ENCODE measurements around the gene CRYBG3. TPM values are rescaled to one million over a fixed set of nuclear protein-coding genes. Genes with fewer than 3 reads are reported as not detected.

The CRYBG3 gene
- total RNA-seq, 1 donor from 2014 or later = 6.0 TPM

GRCh38 chr3:97934980-97935695, 113.3 kb downstream of the CRYBG3 start:
- no peak for DNase-seq (ENCODE audit: low spot score, unreplicated experiment)
- TF ChIP-seq CTCF (IDR thresholded peaks at IDR 0.05; ENCODE audit: unreplicated experiment) = no peak
- H3K27me3 Mint-ChIP-seq = peaks cover 24% of the 10 kb centered on the region
- no peak overlapping the region for H3K27ac Mint-ChIP-seq
- H3K4me1 Mint-ChIP-seq (ENCODE audit: low read depth) = no peaks in the 10 kb centered on the region
- peaks cover 7% of the 10 kb centered on the region for H3K9me3 Mint-ChIP-seq (ENCODE audit: low read depth)
- H3K36me3 Mint-ChIP-seq (ENCODE audit: insufficient read depth) = peaks cover 6% of the 10 kb centered on the region
- H3K4me3 Mint-ChIP-seq (ENCODE audit: low read depth) = no peak overlapping the region

DNA sequence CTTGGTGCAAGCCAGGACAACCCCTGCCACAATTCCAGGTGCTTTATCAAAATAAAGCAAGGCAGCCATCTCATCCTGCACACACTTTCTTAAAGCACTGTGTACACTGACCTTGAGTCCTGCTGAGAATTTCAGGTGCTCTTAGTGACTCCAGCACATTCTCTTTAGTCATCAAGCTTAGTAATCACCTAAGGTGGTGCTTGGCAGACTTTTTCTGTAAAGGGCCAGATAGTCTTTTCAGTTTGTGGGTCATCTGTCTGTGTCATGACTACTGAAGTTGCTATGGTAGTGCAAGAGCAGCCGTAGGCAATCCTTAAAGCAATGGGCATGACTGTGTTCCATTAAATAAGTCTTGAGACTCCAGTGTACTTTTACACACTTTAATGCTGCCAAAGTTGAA, 114.0 kb downstream of the CRYBG3 start:
- Mint-ChIP-seq H3K4me3 (ENCODE audit: low read depth) (no peak overlapping the region), H3K27me3 (peaks cover 31% of the 10 kb centered on the region), H3K27ac (no peak overlapping the region), H3K4me1 (ENCODE audit: low read depth) (no peaks in the 10 kb centered on the region), H3K9me3 (ENCODE audit: low read depth) (peaks cover 2% of the 10 kb centered on the region), H3K36me3 (ENCODE audit: insufficient read depth) (peaks cover 5% of the 10 kb centered on the region)
- DNase-seq (ENCODE audit: low spot score, unreplicated experiment) = no peak
- no peak for TF ChIP-seq CTCF (IDR thresholded peaks at IDR 0.05; ENCODE audit: unreplicated experiment)

- Mint-ChIP-seq H3K27me3 (peaks cover 33% of the 10 kb centered on the region), H3K9me3 (ENCODE audit: low read depth) (no peaks in the 10 kb centered on the region), H3K36me3 (ENCODE audit: insufficient read depth) (peaks cover 2% of the 10 kb centered on the region), H3K4me3 (ENCODE audit: low read depth) (no peak overlapping the region), H3K4me1 (ENCODE audit: low read depth) (peaks cover 5% of the 10 kb centered on the region), H3K27ac (no peak overlapping the region)
- no peak for DNase-seq (ENCODE audit: low spot score, unreplicated experiment)
- no peak for TF ChIP-seq CTCF (IDR thresholded peaks at IDR 0.05; ENCODE audit: unreplicated experiment)
Observed at GRCh38 chr3:97937205-97937604, 115.4 kb downstream of the CRYBG3 start.

- peaks cover 39% of the 10 kb centered on the region for H3K27me3 Mint-ChIP-seq
- H3K9me3 Mint-ChIP-seq (ENCODE audit: low read depth) = no peaks in the 10 kb centered on the region
- no peak for DNase-seq (ENCODE audit: low spot score, unreplicated experiment)
- TF ChIP-seq CTCF (IDR thresholded peaks at IDR 0.05; ENCODE audit: unreplicated experiment) = no peak
- H3K4me3 Mint-ChIP-seq (ENCODE audit: low read depth) = no peak overlapping the region
- peaks cover 5% of the 10 kb centered on the region for H3K36me3 Mint-ChIP-seq (ENCODE audit: insufficient read depth)
- no peak overlapping the region for H3K27ac Mint-ChIP-seq
- H3K4me1 Mint-ChIP-seq (ENCODE audit: low read depth) = peaks cover 11% of the 10 kb centered on the region
Observed at GRCh38 chr3:97938444-97938843, 116.6 kb downstream of the CRYBG3 start.

- Mint-ChIP-seq H3K36me3 (ENCODE audit: insufficient read depth) (peaks cover 7% of the 10 kb centered on the region), H3K4me1 (ENCODE audit: low read depth) (peaks cover 11% of the 10 kb centered on the region), H3K4me3 (ENCODE audit: low read depth) (no peak overlapping the region), H3K9me3 (ENCODE audit: low read depth) (no peaks in the 10 kb centered on the region), H3K27me3 (peaks cover 40% of the 10 kb centered on the region), H3K27ac (no peak overlapping the region)
- no peak for TF ChIP-seq CTCF (IDR thresholded peaks at IDR 0.05; ENCODE audit: unreplicated experiment)
- DNase-seq (ENCODE audit: low spot score, unreplicated experiment) = no peak
Observed at GRCh38 chr3:97939401-97939800, 117.6 kb downstream of the CRYBG3 start.
